Measurements from ENCODE around the gene FOXP2. TPM values are rescaled to one million over a fixed set of nuclear protein-coding genes. Genes with fewer than 3 reads are reported as not detected.

The FOXP2 gene
- polyA plus RNA-seq, 3 donors, result not detected

GRCh38 chr7:114670676-114671075, 256.1 kb downstream of the FOXP2 start:
- H3K9me3 Mint-ChIP-seq, result no peaks in the 10 kb centered on the region
- no peaks in the 10 kb centered on the region for H3K36me3 Mint-ChIP-seq
- Histone ChIP-seq H4K20me1 (ENCODE audit: insufficient read depth, low read length) (no peaks in the 10 kb centered on the region), H3K79me2 (ENCODE audit: insufficient read depth, low read length) (no peaks in the 10 kb centered on the region), H3K4me3 (replicated peaks in 1 of 3; ENCODE audit: low read depth in 2 of 3, low read length in 3 of 3) (no peak overlapping the region), H3K4me2 (replicated peaks; ENCODE audit: extremely low read depth, low read length, poor library complexity, severe bottlenecking) (no peak overlapping the region), H2AFZ (ENCODE audit: insufficient read depth, low read depth, low read length, poor library complexity, severe bottlenecking) (no peak overlapping the region), H3K36me3 (replicated peaks in 1 of 2; ENCODE audit: control insufficient read depth in 1 of 2, insufficient read depth in 2 of 2, low read length in 2 of 2) (no peaks in the 10 kb centered on the region), H3K4me1 (ENCODE audit: control insufficient read depth in 1 of 2, insufficient read depth in 2 of 2, low read length in 2 of 2) (no peaks in the 10 kb centered on the region), H3K9me3 (replicated peaks in 1 of 2; ENCODE audit: control insufficient read depth in 1 of 2, insufficient read depth in 1 of 2, low read length in 2 of 2) (no peaks in the 10 kb centered on the region), H3K27ac (ENCODE audit: low read depth in 1 of 2, low read length in 2 of 2) (no peak overlapping the region), H3K27me3 (ENCODE audit: control insufficient read depth in 2 of 2, insufficient read depth in 2 of 2, low read length in 2 of 2) (no peaks in the 10 kb centered on the region), H3K9ac (ENCODE audit: insufficient read depth, low read length, poor library complexity, severe bottlenecking) (no peak overlapping the region)
- no peak for TF ChIP-seq CTCF (IDR thresholded peaks at IDR 0.05)
- H3K4me3 Mint-ChIP-seq, result no peak overlapping the region
- no peak for DNase-seq
- H3K27ac Mint-ChIP-seq, result no peak overlapping the region
- peaks cover 0 to 1% (median 0%) of the 10 kb centered on the region in 3 donors for H3K27me3 Mint-ChIP-seq (ENCODE audit: low read depth in 3 of 3)
- intact Hi-C loops (cut with micrococcal nuclease), result no loop called here
- no peaks in the 10 kb centered on the region for H3K4me1 Mint-ChIP-seq

- no peak overlapping the region for H3K27ac ChIP-seq (ENCODE audit: low read depth in 1 of 2, low read length in 2 of 2)
- intact Hi-C loops (cut with micrococcal nuclease), result no loop called here
- H3K4me3 ChIP-seq (replicated peaks in 1 of 3; ENCODE audit: low read depth in 2 of 3, low read length in 3 of 3), result no peak overlapping the region
- no peak overlapping the region for H3K27ac Mint-ChIP-seq
- H4K20me1 ChIP-seq (ENCODE audit: insufficient read depth, low read length), result no peaks in the 10 kb centered on the region
- H3K4me2 ChIP-seq (replicated peaks; ENCODE audit: extremely low read depth, low read length, poor library complexity, severe bottlenecking), result no peak overlapping the region
- H3K9me3 ChIP-seq (replicated peaks in 1 of 2; ENCODE audit: control insufficient read depth in 1 of 2, insufficient read depth in 1 of 2, low read length in 2 of 2), result no peaks in the 10 kb centered on the region
- H3K36me3 ChIP-seq (replicated peaks in 1 of 2; ENCODE audit: control insufficient read depth in 1 of 2, insufficient read depth in 2 of 2, low read length in 2 of 2), result no peaks in the 10 kb centered on the region
- WGBS (ENCODE audit: insufficient coverage), result no CpG with 5 or more reads among the region's 2 CpGs
- no peaks in the 10 kb centered on the region for H3K4me1 Mint-ChIP-seq
- no peak overlapping the region for H3K9ac ChIP-seq (ENCODE audit: insufficient read depth, low read length, poor library complexity, severe bottlenecking)
- H3K27me3 ChIP-seq (ENCODE audit: control insufficient read depth in 2 of 2, insufficient read depth in 2 of 2, low read length in 2 of 2), result no peaks in the 10 kb centered on the region
- no peak overlapping the region for H3K4me3 Mint-ChIP-seq
- H3K36me3 Mint-ChIP-seq, result no peaks in the 10 kb centered on the region
- H3K79me2 ChIP-seq (ENCODE audit: insufficient read depth, low read length), result no peaks in the 10 kb centered on the region
- peaks cover 0 to 1% (median 0%) of the 10 kb centered on the region in 3 donors for H3K27me3 Mint-ChIP-seq (ENCODE audit: low read depth in 3 of 3)
- TF ChIP-seq CTCF (IDR thresholded peaks at IDR 0.05), result no peak
- DNase-seq, result no peak
- no peaks in the 10 kb centered on the region for H3K4me1 ChIP-seq (ENCODE audit: control insufficient read depth in 1 of 2, insufficient read depth in 2 of 2, low read length in 2 of 2)
- H2AFZ ChIP-seq (ENCODE audit: insufficient read depth, low read depth, low read length, poor library complexity, severe bottlenecking), result no peak overlapping the region
- H3K9me3 Mint-ChIP-seq, result no peaks in the 10 kb centered on the region
Measured at GRCh38 chr7:114671563-114672123, 257.0 kb downstream of the FOXP2 start.
